GM19467 (cell line): Measurements from ENCODE around the gene PTPN1.

Source experiments
- ATAC-seq: cut with Tn5 transposase; IDR thresholded peaks from one replicate; pipeline ENCODE4 v1.9.1; 2021; ENCODE audit warnings: mild to moderate bottlenecking, moderate library complexity; ENCODE audit not compliant: unreplicated experiment

PTPN1 gene

DNA sequence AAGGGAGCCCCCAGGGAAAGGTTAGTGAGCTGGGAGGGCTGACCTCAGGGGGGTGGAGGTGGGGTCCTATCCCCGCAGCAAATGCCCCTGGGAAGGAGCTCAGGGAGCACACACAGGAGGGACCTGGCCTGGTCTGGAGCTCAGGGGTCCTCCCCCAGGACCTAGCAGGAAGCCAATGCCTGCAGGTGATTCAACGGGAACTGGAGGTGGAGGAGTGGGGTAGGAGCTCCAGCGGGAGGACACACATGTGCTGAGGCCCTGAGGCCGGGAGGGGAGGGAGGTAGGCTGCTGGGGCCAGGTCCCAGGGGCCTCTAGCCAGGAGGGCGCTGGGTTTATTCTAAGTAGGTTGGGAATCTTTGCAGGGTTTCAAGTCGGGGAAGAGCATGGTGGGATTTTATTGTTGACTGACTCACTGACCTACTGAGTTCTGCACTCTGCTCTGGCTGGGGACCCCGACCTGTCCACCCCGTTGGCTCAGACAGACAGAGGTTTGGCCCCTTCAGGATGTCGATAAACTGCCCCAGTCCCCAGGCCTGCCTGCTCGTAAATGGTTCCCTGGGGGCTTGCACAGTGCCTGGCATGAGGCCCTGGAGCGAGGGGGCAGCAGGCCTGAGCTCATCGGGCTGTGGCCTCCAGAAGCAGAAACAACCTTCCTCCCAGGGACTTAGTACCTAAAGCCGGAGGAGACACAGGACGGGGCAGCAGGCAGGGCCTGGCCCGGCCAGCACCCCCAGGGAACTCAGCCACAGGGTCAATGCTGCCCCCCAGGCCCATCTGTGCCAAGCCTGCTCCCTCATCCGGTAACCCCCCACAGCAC lies 118.9 kb downstream of the PTPN1 start:
- no peak for ATAC-seq

DNA sequence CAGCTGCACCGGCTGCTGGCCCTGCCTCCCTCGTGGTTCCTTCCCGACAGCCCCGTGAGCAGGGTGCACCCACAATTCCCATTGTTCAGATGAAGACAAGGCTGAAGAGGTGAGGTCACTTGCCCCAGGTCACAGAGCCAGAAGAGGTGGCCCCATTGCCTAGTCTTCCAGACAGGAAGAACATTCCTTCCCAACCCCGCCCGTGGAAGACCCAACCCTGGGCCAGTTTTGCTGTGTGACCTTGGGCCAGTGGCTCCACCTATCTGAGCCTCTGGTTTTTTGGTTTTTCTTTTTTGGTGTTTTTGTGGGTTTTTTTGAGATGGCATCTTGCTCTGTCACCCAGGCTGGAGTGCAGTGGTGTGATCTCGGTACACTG lies 119.5 kb downstream of the PTPN1 start:
- no peak for ATAC-seq

DNA sequence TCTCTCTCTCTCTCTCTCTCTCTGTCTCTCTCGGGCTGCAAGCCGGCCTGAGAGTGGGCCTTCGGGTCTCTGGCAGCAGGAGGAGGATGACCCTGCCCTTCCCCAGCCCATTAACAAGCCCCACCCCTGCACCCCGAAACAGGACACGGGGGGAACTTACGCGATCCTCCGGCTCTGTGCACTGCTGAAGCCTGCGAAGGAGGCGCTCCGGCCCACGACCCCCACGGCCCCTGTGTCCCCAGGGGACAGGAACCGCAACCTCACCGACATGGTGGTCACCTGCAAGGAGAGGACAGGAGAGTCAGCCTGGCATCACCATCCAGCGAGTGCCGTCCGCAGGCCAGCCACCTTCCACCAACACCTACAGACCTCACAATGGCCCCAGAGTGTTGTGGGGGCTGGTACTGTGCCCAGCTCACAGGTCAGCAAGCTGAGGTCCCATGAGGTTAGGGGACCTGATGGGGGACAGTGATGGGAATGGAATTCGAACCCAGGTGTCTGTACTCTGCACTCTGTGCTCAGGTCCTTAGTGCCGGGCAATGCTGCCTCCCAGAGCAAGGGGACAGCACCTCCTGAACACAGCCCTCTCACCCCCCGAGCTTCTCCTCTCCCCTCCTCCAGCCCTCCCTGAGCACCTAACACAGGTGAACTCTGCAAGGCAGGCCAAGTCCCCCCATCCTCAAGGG lies 120.5 kb downstream of the PTPN1 start:
- ATAC-seq: no peak

DNA sequence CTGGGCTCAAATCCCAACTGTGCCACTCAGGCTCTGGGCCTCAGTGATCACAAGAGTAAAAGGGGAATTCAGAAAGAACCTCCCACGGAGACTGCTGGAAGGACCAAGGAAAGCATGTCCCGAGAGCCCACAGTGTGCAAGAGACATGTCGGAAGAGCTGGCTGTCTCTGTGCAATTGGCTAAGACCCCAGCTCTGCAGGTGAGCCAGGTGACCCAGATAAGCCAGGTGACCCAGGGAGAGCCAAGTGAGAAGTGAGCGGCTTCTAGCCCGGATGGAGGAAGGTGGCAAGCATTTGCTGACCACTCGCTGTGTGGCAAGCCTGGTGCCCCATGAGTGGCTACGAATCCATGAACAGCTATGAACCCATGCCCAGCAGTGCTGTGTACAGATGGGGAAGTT lies 122.1 kb downstream of the PTPN1 start:
- no peak for ATAC-seq

DNA sequence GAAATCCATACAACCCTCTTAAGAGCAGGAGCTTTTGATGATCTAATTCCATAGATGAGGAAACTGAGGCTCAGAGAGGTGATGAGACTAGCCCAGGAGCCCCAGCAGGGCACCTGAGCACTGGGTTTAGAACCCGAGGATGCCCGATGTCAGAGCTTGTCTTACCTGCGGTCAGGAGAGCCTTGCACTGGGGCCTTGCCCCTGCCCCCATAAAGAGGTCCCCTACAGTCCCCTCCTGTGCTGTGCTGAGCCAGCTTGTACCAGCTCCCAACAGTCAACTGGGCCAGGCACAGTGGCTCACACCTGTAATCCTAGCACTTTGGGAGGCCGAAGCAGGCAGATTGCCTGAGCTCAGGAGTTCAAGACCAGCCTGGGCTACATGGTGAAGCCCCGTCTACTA lies 122.5 kb downstream of the PTPN1 start:
- no peak for ATAC-seq

DNA sequence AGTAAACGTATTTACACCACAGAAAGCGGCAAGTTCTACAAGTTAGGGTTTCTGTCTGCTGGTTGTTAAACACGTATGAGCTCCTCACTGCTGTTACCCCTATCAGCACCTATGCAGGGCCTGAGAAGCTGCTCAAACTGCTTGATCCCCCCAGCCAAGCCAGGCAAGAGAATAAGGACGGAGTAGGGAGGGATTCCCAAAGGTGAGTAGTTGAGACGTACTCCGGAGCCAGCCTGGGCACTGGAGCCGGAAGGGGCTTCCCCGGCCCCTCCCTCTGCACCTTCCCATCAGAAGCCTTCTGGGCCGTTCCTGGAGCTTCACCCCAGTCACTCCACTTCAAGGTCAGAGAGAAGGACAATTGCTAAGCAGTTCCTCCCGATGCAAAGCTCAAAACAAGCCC lies 123.2 kb downstream of the PTPN1 start:
- no peak for ATAC-seq

DNA sequence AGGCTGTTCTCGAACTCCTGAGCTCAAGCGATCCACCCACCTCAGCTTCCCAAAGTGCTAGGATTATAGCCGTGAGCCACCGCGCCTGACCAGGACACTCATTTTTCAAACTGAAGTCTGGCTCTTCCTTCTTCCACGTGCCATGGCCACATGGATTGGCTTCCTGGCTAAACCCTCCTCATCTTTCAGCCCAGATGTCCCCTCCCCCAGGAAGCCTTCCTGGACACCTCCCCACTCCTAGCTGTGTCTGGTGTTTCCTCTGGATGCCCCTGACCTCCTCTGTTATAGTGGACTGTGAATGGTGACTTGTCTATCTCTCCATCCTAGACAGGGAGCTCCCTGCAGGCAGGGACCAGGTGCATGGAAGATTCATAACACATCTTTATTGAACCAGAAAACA lies 124.0 kb downstream of the PTPN1 start:
- no peak for ATAC-seq
